GM18519 (cell line): ENCODE data around the gene OCLN.
"Not testable (repeated sequence)": the region's sequence is repeated elsewhere in the genome, so short reads cannot be mapped to it uniquely, and the experiment has no call there.

ENCODE experiments used
- ATAC-seq: cut with Tn5 transposase; IDR thresholded peaks from one replicate; pipeline ENCODE4 v1.9.1; 2021; ENCODE audit warnings: mild to moderate bottlenecking, moderate library complexity; ENCODE audit not compliant: unreplicated experiment, low FRiP score

Gene OCLN

GRCh38 chr5:69526660-69527059, 34.1 kb downstream of the OCLN start:
- ATAC-seq = no peak

DNA sequence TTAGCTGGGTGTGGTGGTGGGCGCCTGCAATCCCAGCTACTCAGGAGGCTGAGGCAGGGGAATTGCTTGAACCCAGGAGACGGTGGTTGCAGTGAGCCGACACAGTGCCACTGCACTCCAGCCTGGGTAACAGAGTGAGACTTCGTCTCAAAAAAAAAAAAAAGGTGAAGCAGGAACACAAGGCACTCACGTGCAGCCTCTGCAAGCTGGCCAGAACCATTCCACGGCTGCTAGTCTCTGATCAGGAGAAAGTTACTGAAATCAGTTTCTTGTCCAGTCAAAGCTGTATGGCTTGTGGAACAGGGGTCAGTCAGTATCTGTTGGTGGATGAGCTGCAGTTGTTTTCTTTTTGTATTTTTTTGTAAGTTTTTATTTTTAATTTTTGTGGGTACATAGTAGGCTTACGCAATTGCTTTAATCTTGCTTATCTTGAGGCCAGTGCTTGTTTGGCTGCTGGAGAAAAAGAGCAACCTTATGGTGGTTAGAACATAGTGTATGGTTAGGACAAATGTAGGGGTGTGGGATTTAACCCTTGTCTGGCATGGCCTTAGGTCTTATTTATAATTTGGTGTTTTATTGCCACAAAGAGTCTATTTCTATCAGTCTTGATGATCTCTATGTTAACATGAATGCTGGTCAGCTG, 34.7 kb downstream of the OCLN start:
- no peak for ATAC-seq

DNA sequence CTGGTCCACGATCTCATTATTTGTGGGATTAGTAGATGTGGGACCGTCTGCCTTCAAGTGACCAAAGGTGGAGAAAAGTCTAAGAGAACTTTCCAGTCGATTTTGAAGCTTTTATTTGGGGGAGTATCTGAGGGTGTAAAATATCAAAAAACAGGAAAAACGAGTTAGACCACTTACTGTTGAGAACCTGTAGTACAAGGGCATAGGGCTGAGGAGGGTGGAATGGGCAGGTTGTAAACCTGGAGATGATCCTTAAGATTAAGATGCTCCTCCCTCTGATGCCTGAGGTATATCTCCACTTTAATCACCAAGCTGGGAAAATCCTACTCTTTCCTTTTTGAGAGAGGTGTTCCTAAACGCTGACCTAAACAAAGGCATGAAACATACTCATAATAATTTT, 35.4 kb downstream of the OCLN start:
- ATAC-seq = no peak

- ATAC-seq = no peak
These were observed 36.0 kb downstream of the OCLN start for GRCh38 chr5:69528609-69529008.

DNA sequence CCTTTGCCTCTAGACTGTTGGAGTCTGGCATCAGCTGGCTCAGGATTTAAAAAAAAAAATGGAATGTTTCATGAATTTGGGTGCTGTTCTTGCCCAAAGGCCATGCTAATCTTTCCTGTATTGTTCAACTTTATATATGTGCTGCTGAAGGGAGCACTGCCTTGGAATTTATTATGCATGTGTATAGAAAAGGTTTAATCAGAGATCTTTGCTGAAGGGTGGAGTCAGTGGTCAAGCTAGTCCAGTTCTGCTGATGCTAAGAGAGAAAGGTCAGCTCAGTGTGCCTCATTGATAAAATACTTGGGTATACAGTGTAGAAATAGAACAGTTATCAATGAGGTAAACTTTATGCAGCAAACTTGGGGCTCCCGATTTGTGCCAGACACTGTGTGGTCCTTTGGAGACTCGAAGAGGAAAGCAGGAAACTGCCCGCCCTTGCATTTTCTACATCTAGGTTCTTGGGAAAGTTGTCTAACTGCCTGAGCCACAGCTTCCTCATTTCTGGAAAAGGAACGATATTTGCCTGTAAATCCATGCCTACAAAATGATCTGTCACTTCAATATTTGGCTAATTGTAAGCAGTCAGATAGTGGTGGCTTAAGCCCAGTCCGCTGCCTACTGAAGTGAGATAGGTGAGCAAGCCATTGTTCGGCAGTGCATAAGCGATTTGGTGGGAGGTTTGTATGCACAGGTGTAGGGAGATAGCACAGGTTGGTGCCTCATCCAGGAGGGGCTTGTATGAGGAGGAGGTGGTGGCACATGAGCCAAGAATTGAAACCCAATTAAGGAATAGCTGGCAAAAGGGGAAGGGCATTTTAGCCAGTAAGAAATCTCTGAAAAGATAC, 38.2 kb downstream of the OCLN start:
- ATAC-seq = no peak

GRCh38 chr5:69531406-69531801, 38.8 kb downstream of the OCLN start:
- ATAC-seq = no peak

DNA sequence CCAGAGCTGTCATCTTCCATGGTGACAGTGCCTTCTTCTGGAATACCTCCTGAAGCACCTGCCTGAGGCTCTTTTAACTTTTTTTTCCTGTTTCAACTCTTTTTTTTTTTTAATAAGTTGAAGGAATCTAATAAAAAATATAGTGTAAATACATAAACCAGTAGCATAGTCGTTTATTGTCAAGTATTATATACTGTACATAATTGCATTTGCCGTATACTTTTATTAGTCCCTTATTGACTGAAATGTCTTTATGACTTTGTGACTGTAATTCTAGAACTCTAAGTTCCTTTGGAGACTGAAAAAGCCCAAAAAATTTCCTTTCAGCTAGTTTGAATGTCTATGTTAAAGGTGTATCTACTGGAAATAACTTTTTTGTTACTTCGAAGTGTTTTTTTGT, 45.3 kb downstream of the OCLN start:
- not testable (repeated sequence) for ATAC-seq

- ATAC-seq = not testable (repeated sequence)
These were observed 46.1 kb downstream of the OCLN start for GRCh38 chr5:69538735-69539134.

DNA sequence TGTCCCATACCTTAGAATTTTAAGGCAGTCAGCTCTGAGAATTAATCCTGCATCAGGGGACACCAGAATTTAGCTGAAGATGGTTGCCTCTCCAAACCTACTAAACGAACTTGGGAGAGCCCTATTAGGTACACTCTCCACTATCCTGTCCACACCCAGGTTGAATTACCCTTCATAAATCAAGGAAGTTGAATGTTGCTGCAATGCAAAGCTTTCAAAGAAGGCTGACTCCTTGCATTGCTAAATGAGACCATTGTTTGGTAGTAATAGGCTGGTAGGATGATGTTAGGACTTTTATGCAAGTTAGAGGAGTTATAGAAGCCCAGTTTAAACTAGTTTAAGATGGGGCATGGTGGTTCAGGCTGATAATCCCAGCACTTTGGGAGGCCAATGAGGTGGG, 48.8 kb downstream of the OCLN start:
- not testable (repeated sequence) for ATAC-seq

DNA sequence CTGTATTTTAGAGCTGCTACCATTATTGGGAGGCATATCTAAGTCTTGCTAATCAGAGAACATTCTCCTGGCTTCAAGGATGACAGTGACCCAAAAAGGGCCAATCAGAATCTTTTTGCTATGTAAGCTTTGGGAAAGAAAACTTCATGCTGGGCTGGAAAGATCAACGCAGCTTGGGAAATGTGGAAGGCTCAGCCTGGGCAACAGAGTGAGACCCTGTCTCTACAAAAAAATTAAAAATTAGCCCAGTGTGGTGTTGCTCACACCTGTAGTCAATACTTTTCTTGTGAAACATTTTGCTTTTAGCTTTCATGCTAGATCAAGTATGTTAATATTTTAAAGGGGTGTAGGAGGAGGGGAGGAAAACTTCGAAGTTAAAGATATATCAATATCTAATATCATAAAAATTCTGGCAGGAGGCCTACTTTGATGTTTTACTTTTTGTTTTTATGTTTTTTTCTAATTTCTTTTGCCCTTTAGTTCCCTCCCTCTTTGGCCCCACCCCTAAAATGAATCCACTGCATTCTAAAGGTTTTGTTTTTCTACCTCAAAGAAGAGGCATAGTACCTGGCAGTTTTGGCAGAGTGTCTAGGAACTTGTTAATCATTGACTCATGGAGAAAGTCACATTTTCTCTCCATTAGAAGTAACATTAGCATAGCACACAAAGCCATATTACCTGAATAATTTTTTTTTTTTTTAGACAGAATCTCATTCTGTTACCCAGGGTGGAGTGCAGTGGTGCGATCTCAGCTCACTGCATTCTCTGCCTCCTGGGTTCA, 50.4 kb downstream of the OCLN start:
- ATAC-seq = not testable (repeated sequence)

- ATAC-seq = not testable (repeated sequence)
These were observed 52.0 kb downstream of the OCLN start for GRCh38 chr5:69544602-69545001.

DNA sequence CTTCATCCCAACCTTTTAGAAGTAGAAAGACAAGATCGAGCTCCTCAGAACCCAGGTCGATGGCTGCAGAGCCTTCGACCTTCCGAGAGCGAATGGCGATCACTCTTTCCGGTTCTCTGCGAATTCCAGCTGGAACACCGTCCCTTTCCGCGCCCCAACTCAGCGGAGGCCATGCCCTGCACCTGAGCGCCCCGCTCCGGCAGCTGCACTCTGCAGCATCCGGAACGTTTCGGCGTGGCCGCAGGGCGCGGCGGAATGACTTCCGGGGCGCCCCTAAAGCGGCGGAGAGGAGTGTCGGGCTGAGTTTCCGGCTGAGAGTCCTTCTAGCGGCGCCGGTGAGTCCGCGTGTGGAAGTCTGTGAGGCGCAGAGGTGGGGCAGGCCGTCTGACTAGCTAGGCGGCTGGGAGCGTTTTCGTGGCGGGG, 67.3 kb downstream of the OCLN start, which contains the start of gene GTF2H2C:
GTF2H2C (plus strand) TSS at position 284 of the 423 bp plus-strand sequence. CDS start 4,942 bp downstream, outside the sequence.
- ATAC-seq = peak; percentile 95

DNA sequence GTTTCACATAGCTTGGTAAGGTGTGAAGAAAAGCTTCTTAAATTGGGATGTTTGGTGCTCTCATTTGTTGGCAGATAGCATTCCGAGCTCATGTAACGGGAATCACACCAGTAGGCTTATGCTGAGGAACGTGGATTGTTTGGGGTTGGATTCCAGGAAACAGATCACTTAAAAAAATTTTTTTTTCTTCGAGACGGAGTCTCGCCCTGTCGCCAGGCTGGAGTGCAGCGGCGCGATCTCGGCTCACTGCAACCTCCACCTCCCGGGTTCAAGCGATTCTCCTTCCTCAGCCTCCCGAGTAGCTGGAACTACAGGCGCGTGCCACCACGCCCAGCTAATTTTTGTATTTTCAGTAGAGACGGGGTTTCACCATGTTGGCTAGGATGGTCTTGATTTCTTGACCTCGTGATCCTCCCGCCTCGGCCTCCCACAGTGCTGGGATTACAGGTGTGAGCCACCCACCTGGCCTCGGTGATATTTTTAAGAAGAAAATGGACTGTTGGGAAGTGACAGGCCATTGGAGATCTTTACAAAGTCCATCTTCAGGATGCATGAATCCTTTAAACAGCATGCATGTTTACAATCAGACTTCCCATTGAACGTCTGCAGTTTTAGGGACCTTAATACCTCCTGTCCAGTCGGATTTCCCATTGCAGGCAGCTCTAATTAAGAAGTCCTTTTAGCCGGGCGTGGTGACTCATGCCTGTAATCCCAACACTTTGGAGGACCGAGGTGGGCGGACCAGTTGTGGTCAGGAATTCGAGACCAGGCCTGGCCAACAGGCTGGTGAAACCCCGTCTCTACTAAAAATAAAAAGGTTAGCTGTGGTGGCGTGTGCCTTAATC, 68.2 kb downstream of the OCLN start:
- ATAC-seq = not testable (repeated sequence)

- not testable (repeated sequence) for ATAC-seq
These were observed 73.6 kb downstream of the OCLN start for GRCh38 chr5:69566172-69566571.

- ATAC-seq = not testable (repeated sequence)
These were observed 75.5 kb downstream of the OCLN start for GRCh38 chr5:69568072-69568471.

- ATAC-seq = not testable (repeated sequence)
These were observed 90.8 kb downstream of the OCLN start for GRCh38 chr5:69583356-69583755.

GRCh38 chr5:69596114-69596840, 103.7 kb downstream of the OCLN start:
- ATAC-seq = not testable (repeated sequence)

DNA sequence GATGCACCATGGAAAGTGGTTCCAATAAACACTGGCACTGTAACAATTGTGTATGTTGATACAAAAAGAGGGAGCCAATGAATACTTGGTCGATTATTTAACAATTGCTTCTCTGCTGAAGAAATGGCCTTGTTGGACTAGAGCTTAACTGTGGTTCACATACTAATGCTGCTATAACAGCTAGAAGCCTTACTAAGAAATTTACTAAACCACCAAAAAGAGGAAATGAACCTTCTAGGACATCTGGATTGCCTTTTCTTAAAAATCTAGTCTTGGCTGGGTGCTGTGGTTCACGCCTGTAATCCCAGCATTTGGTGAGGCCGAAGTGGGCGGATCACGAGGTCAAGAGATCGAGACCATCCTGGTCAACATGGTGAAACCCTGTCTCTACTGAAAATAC, 109.4 kb downstream of the OCLN start:
- ATAC-seq = peak; percentile 65

GRCh38 chr5:69606839-69607238, 114.2 kb downstream of the OCLN start:
- not testable (repeated sequence) for ATAC-seq
